Colonic mucosa (tissue), 4 donors: ENCODE data around the gene RNF208. TPM values are rescaled to one million over a fixed set of nuclear protein-coding genes. Genes with fewer than 3 reads are reported as not detected.

ENCODE experiments used
- DNase-seq: peaks from one replicate; pipeline ENCODE4 v3.0.0-alpha.2; 2020
- H3K27ac ChIP-seq: fragments of 200-600 bp; one replicate; pipeline ENCODE4 v1.8.0; 2021
- H3K27me3 ChIP-seq: fragments of 200-600 bp; one replicate; pipeline ENCODE4 v1.8.0; 2021
- H3K36me3 ChIP-seq: fragments of 200-600 bp; one replicate; pipeline ENCODE4 v1.8.0; 2021
- H3K4me1 ChIP-seq: fragments of 200-600 bp; one replicate; pipeline ENCODE4 v1.8.0; 2021; ENCODE audit warnings: mild to moderate bottlenecking
- H3K4me3 ChIP-seq: fragments of 200-600 bp; one replicate; pipeline ENCODE4 v1.8.0; 2021
- H3K9ac ChIP-seq, 2 donors: one replicate each; pipeline ENCODE4 v1.7.0; 2013; ENCODE audit warnings: control low read depth in 2 of 2, low read depth in 2 of 2, low read length in 2 of 2
- H3K9me3 ChIP-seq: fragments of 200-600 bp; one replicate; pipeline ENCODE4 v1.8.0; 2021
- CTCF ChIP-seq: fragments of 200-600 bp; IDR thresholded peaks from one replicate; pipeline ENCODE4 v1.8.0; 2022; ENCODE audit warnings: antibody characterized with exemption, mild to moderate bottlenecking
- intact Hi-C: fragments of 100-400 bp; cut with DNase I; formaldehyde crosslinking; loops from one replicate; pipeline ENCODE4 v1.14.1; 2022
- total RNA-seq, 2 donors: library from RNA; stranded (reverse); fragmentation: NEBNext Ultra II Directional in 1 of 2; extraction: Animal tissue kit (Norgen Biotek cat#: 25700) in 1 of 2; gene quantifications; one replicate each; pipeline ENCODE4 v1.2.1, GENCODE V29; 2021
- donor health status: healthy.
- donor health status: DM: no; HTN: no; CAD: no.
- donor health status: DM: no; HTN: no; CAD: no.

Gene RNF208
- total RNA-seq, 2 donors from 2014 or later, result 6.5 to 9.3 TPM

- Histone ChIP-seq H3K36me3 (peaks cover 3% of the 10 kb centered on the region), H3K4me1 (peaks cover 28% of the 10 kb centered on the region), H3K9me3 (no peaks in the 10 kb centered on the region), H3K4me3 (no peak overlapping the region), H3K9ac (no peak overlapping the region), H3K27ac (no peak overlapping the region), H3K27me3 (no peaks in the 10 kb centered on the region)
- TF ChIP-seq CTCF, result no peak
- DNase-seq, result no peak
- intact Hi-C loops, result loop anchor here (5.0 kb wide), 1 partner anchor 42 kb away; the partner anchor contains the start of genes CYSRT1 and RNF224
These were observed 37.0 kb downstream of the RNF208 start for GRCh38 chr9:137184881-137185660.

- H3K27me3 ChIP-seq, result no peaks in the 10 kb centered on the region
- peaks cover 3% of the 10 kb centered on the region for H3K36me3 ChIP-seq
- H3K9me3 ChIP-seq, result no peaks in the 10 kb centered on the region
- H3K9ac ChIP-seq, result no peak overlapping the region
- no peak overlapping the region for H3K4me3 ChIP-seq
- TF ChIP-seq CTCF, result no peak
- peaks cover 18% of the 10 kb centered on the region for H3K4me1 ChIP-seq
- intact Hi-C loops, result no loop called here
- no peak overlapping the region for H3K27ac ChIP-seq
- no peak for DNase-seq
These were observed 38.0 kb downstream of the RNF208 start for GRCh38 chr9:137183980-137184595.

- H3K27me3 ChIP-seq, result no peaks in the 10 kb centered on the region
- H3K9me3 ChIP-seq, result no peaks in the 10 kb centered on the region
- intact Hi-C loops, result no loop called here
- H3K36me3 ChIP-seq, result peaks cover 3% of the 10 kb centered on the region
- peaks cover 16% of the 10 kb centered on the region for H3K4me1 ChIP-seq
- H3K9ac ChIP-seq, result no peak overlapping the region
- H3K4me3 ChIP-seq, result no peak overlapping the region
- DNase-seq, result no peak
- H3K27ac ChIP-seq, result no peak overlapping the region
- no peak for TF ChIP-seq CTCF
These were observed 39.2 kb downstream of the RNF208 start for GRCh38 chr9:137182836-137183235.

GRCh38 chr9:137181680-137182079, 40.4 kb downstream of the RNF208 start:
- H3K9ac ChIP-seq, result no peak overlapping the region
- intact Hi-C loops, result no loop called here
- no peaks in the 10 kb centered on the region for H3K27me3 ChIP-seq
- H3K9me3 ChIP-seq, result no peaks in the 10 kb centered on the region
- H3K4me3 ChIP-seq, result no peak overlapping the region
- H3K27ac ChIP-seq, result no peak overlapping the region
- DNase-seq, result no peak
- H3K36me3 ChIP-seq, result peaks cover 3% of the 10 kb centered on the region
- no peak for TF ChIP-seq CTCF
- H3K4me1 ChIP-seq, result peaks cover 8% of the 10 kb centered on the region

- Histone ChIP-seq H3K4me1 (peaks cover 4% of the 10 kb centered on the region), H3K27me3 (peaks cover 2% of the 10 kb centered on the region), H3K9me3 (no peaks in the 10 kb centered on the region), H3K9ac (no peak overlapping the region), H3K36me3 (no peaks in the 10 kb centered on the region), H3K4me3 (no peak overlapping the region), H3K27ac (no peak overlapping the region)
- TF ChIP-seq CTCF, result no peak
- DNase-seq, result no peak
- intact Hi-C loops, result no loop called here
These were observed 41.5 kb downstream of the RNF208 start for GRCh38 chr9:137180491-137180890.
